WTC11 (cell line): ENCODE measurements around the gene IFITM10. TPM values are rescaled to one million over a fixed set of nuclear protein-coding genes. Genes with fewer than 3 reads are reported as not detected.

Experiments used
- ATAC-seq: fragments of 200-7000 bp; cut with Tn5 transposase; 2 replicates; pipeline ENCODE4 v1.10.0; 2021; ENCODE audit warnings: mild to moderate bottlenecking, moderate library complexity
- CTCF ChIA-PET: fragments of 300-600 bp; sonication (Branson Sonifier 250); formaldehyde crosslinking; loops from one replicate; lab custom pipeline; 2021; ENCODE audit warnings: antibody characterized with exemption; lab: Charles Lee
- POLR2A ChIA-PET: fragments of 350-600 bp; sonication (Branson Sonifier 250); formaldehyde crosslinking; loops from one replicate; lab custom pipeline; 2021; ENCODE audit warnings: antibody characterized with exemption; lab: Charles Lee
- DNase-seq: peaks from one replicate; pipeline ENCODE4 v3.0.0; 2021; ENCODE audit warnings: low spot score
- H3K27ac Mint-ChIP-seq: 2 replicates; pipeline ENCODE4 v1.8.0; 2021; ENCODE audit warnings: mixed read lengths
- H3K27me3 Mint-ChIP-seq: 2 replicates; pipeline ENCODE4 v1.8.0; 2021; ENCODE audit warnings: low read depth, mild to moderate bottlenecking, moderate library complexity, mixed read lengths
- H3K36me3 Mint-ChIP-seq: 2 replicates; pipeline ENCODE4 v1.8.0; 2021; ENCODE audit warnings: mixed read lengths
- H3K4me1 Mint-ChIP-seq: 2 replicates; pipeline ENCODE4 v1.8.0; 2022; ENCODE audit warnings: mixed read lengths
- H3K4me3 Mint-ChIP-seq: 2 replicates; pipeline ENCODE4 v1.8.0; 2021; ENCODE audit warnings: mild to moderate bottlenecking, moderate library complexity, mixed read lengths
- H3K9me3 Mint-ChIP-seq: 2 replicates; pipeline ENCODE4 v1.8.0; 2021; ENCODE audit warnings: mixed read lengths
- CDX4 ChIP-seq: fragments of 250-450 bp; sonication (Bioruptor Pico); IDR thresholded peaks from 2 replicates; pipeline ENCODE4 v1.9.0; 2021; ENCODE audit warnings: moderate library complexity, mild to moderate bottlenecking, inconsistent platforms, borderline replicate concordance
- E2F4 ChIP-seq: sonication (generic); formaldehyde crosslinking; IDR thresholded peaks from 2 replicates; pipeline ENCODE4 v1.8.1; 2022; ENCODE audit warnings: low read depth, mild to moderate bottlenecking, moderate library complexity, missing genetic modification reagents, borderline replicate concordance
- E2F5 ChIP-seq: sonication (generic); formaldehyde crosslinking; IDR thresholded peaks from 2 replicates; pipeline ENCODE4 v1.8.1; 2022; ENCODE audit warnings: mild to moderate bottlenecking, moderate library complexity, missing genetic modification reagents
- ELF4 ChIP-seq: sonication (generic); formaldehyde crosslinking; IDR thresholded peaks from 2 replicates; pipeline ENCODE4 v1.8.1; 2022; ENCODE audit warnings: low read depth, mild to moderate bottlenecking, moderate library complexity, missing genetic modification reagents
- ERG ChIP-seq: fragments of 250-450 bp; sonication (Bioruptor Pico); IDR thresholded peaks from 2 replicates; pipeline ENCODE4 v1.8.0; 2021; ENCODE audit warnings: mild to moderate bottlenecking
- ETV6 ChIP-seq: sonication (generic); formaldehyde crosslinking; IDR thresholded peaks from 2 replicates; pipeline ENCODE4 v1.8.1; 2022; ENCODE audit warnings: mild to moderate bottlenecking, missing genetic modification reagents
- MXD4 ChIP-seq: fragments of 250-450 bp; sonication (Bioruptor Pico); IDR thresholded peaks from 2 replicates; pipeline ENCODE4 v1.8.0; 2021; ENCODE audit warnings: mild to moderate bottlenecking, moderate library complexity, borderline replicate concordance
- NFATC4 ChIP-seq: fragments of 250-450 bp; sonication (Bioruptor Pico); IDR thresholded peaks from 2 replicates; pipeline ENCODE4 v1.9.0; 2021; ENCODE audit warnings: mild to moderate bottlenecking
- NR3C1 ChIP-seq: sonication (generic); formaldehyde crosslinking; conservative IDR thresholded peaks from 2 replicates; pipeline ENCODE4 v1.8.1; 2023; ENCODE audit warnings: low read depth, mild to moderate bottlenecking, missing genetic modification reagents
- OVOL2 ChIP-seq: fragments of 250-450 bp; sonication (Bioruptor Pico); IDR thresholded peaks from 2 replicates; pipeline ENCODE4 v1.9.0; 2021; ENCODE audit warnings: mild to moderate bottlenecking, borderline replicate concordance
- SMAD3 ChIP-seq: sonication (generic); formaldehyde crosslinking; IDR thresholded peaks from 2 replicates; pipeline ENCODE4 v1.8.0; 2022; ENCODE audit warnings: missing genetic modification reagents, mild to moderate bottlenecking, borderline replicate concordance
- TCF7 ChIP-seq: sonication (generic); formaldehyde crosslinking; IDR thresholded peaks from 2 replicates; pipeline ENCODE4 v1.8.0; 2022; ENCODE audit warnings: mild to moderate bottlenecking, low read depth, missing genetic modification reagents, moderate library complexity
- TEAD1 ChIP-seq: sonication (generic); formaldehyde crosslinking; IDR thresholded peaks from 2 replicates; pipeline ENCODE4 v1.8.0; 2022; ENCODE audit warnings: mild to moderate bottlenecking, missing genetic modification reagents
- USF2 ChIP-seq: sonication (generic); formaldehyde crosslinking; IDR thresholded peaks from 2 replicates; pipeline ENCODE4 v1.8.1; 2023; ENCODE audit warnings: mild to moderate bottlenecking, missing genetic modification reagents, moderate library complexity
- ZNF121 ChIP-seq: sonication (generic); formaldehyde crosslinking; IDR thresholded peaks from 2 replicates; pipeline ENCODE4 v1.8.0; 2023; ENCODE audit warnings: missing genetic modification reagents
- ZNF281 ChIP-seq: sonication (generic); formaldehyde crosslinking; IDR thresholded peaks from 2 replicates; pipeline ENCODE4 v1.8.0; 2023; ENCODE audit warnings: mild to moderate bottlenecking, missing genetic modification reagents
- ZNF423 ChIP-seq: fragments of 250-450 bp; sonication (Bioruptor Pico); IDR thresholded peaks from 2 replicates; pipeline ENCODE4 v2.1.2; 2022; ENCODE audit warnings: mild to moderate bottlenecking, moderate library complexity
- ZNF425 ChIP-seq: fragments of 250-450 bp; sonication (Bioruptor Pico); conservative IDR thresholded peaks from 2 replicates; pipeline ENCODE4 v1.9.0; 2021; ENCODE audit warnings: mild to moderate bottlenecking
- ZNF532 ChIP-seq: fragments of 250-450 bp; sonication (Bioruptor Pico); IDR thresholded peaks from 2 replicates; pipeline ENCODE4 v1.9.0; 2021; ENCODE audit warnings: mild to moderate bottlenecking, borderline replicate concordance
- total RNA-seq: library from RNA; stranded (reverse); gene quantifications from 3 replicates; pipeline ENCODE4 v1.2.3, GENCODE V29; 2021

Gene IFITM10
- total RNA-seq, 1 experiment from 2014 or later: 1.7 TPM

GRCh38 chr11:1727861-1728260, 22.5 kb downstream of the IFITM10 start:
- peaks cover 39% of the 10 kb centered on the region for H3K27me3 Mint-ChIP-seq
- peaks cover 16% of the 10 kb centered on the region for H3K9me3 Mint-ChIP-seq
- TF ChIP-seq SMAD3 (no peak), TEAD1 (CRISPR knock-in tag) (no peak), MXD4 (CRISPR knock-in tag) (no peak), ZNF423 (CRISPR knock-in tag) (no peak), ZNF425 (CRISPR knock-in tag) (no peak), OVOL2 (CRISPR knock-in tag) (no peak), CDX4 (CRISPR knock-in tag) (no peak), TCF7 (no peak), ELF4 (no peak)
- CTCF ChIA-PET: interaction anchor here (1.3 to 1.6 kb wide), 2 partner anchors 34 to 75 kb away, joined by 3 to 4 read pairs; no protein-coding TSS in a partner anchor
- POLR2A ChIA-PET: no interaction called here
- no peak overlapping the region for H3K4me3 Mint-ChIP-seq
- no peaks in the 10 kb centered on the region for H3K4me1 Mint-ChIP-seq
- DNase-seq (no peak), ATAC-seq (no peak)
- no peak overlapping the region for H3K27ac Mint-ChIP-seq
- H3K36me3 Mint-ChIP-seq: no peaks in the 10 kb centered on the region; the same call in 1 of the 2 replicates

- ChIA-PET POLR2A (no interaction called here), CTCF (interaction anchor here (1.3 to 1.6 kb wide), 2 partner anchors 33 to 74 kb away, joined by 3 to 4 read pairs; no protein-coding TSS in a partner anchor)
- Mint-ChIP-seq H3K36me3 (no peaks in the 10 kb centered on the region; the same call in 1 of the 2 replicates), H3K4me1 (no peaks in the 10 kb centered on the region), H3K9me3 (peaks cover 23% of the 10 kb centered on the region), H3K27me3 (peaks cover 44% of the 10 kb centered on the region), H3K27ac (no peak overlapping the region), H3K4me3 (no peak overlapping the region)
- no peak for DNase-seq
- no peak for ATAC-seq
- TF ChIP-seq ZNF532 (no peak), E2F5 (CRISPR knock-in tag) (no peak), ZNF121 (CRISPR knock-in tag) (no peak), NR3C1 (CRISPR knock-in tag) (no peak), NFATC4 (no peak), USF2 (CRISPR knock-in tag) (no peak), ETV6 (no peak), ERG (CRISPR knock-in tag) (no peak), E2F4 (CRISPR knock-in tag) (no peak), ZNF281 (no peak)
These were observed 23.2 kb downstream of the IFITM10 start for GRCh38 chr11:1727096-1727690.
